ENCODE measurements around the gene MFAP2.
"Not testable (repeated sequence)": the region's sequence is repeated elsewhere in the genome, so short reads cannot be mapped to it uniquely, and the experiment has no call there.

MFAP2 gene

GRCh38 chr1:16978567-16979474, 1.6 kb downstream of the MFAP2 start:
- DNase-seq, result no peak

GRCh38 chr1:16978139-16978538, 2.3 kb downstream of the MFAP2 start:
- DNase-seq, result no peak

- DNase-seq, result no peak
Measured at GRCh38 chr1:16977377-16977776, 3.0 kb downstream of the MFAP2 start.

GRCh38 chr1:16976966-16977365, 3.5 kb downstream of the MFAP2 start:
- no peak for DNase-seq

- DNase-seq, result no peak
Measured at GRCh38 chr1:16975838-16976237, 4.6 kb downstream of the MFAP2 start.

- DNase-seq, result no peak
Measured at GRCh38 chr1:16975211-16975610, 5.2 kb downstream of the MFAP2 start.

GRCh38 chr1:16973215-16973614, 7.2 kb downstream of the MFAP2 start:
- no peak for DNase-seq

- no peak for DNase-seq
Measured at GRCh38 chr1:16972189-16972895, 8.1 kb downstream of the MFAP2 start.

- DNase-seq, result no peak
Measured at GRCh38 chr1:16971341-16972188, 8.9 kb downstream of the MFAP2 start.

- no peak for DNase-seq
Measured at GRCh38 chr1:16970132-16970910, 10.1 kb downstream of the MFAP2 start.

GRCh38 chr1:16969651-16970050, 10.8 kb downstream of the MFAP2 start:
- DNase-seq, result no peak

- no peak for DNase-seq
Measured at GRCh38 chr1:16969057-16969611, 11.3 kb downstream of the MFAP2 start.

GRCh38 chr1:16968372-16968771, 12.0 kb downstream of the MFAP2 start:
- DNase-seq, result no peak

GRCh38 chr1:16967962-16968361, 12.5 kb downstream of the MFAP2 start:
- DNase-seq, result no peak

- no peak for DNase-seq
Measured at GRCh38 chr1:16967095-16967575, 13.3 kb downstream of the MFAP2 start.

- no peak for DNase-seq
Measured at GRCh38 chr1:16966282-16966681, 14.1 kb downstream of the MFAP2 start.

- no peak for DNase-seq
Measured at GRCh38 chr1:16965486-16966067, 14.8 kb downstream of the MFAP2 start.

- not testable (repeated sequence) for DNase-seq
Measured at GRCh38 chr1:16964169-16964568, 16.3 kb downstream of the MFAP2 start.

GRCh38 chr1:16961297-16962133, 18.9 kb downstream of the MFAP2 start:
- no peak for DNase-seq

GRCh38 chr1:16960560-16961296, 19.7 kb downstream of the MFAP2 start:
- peak; percentile 65 for DNase-seq

Data from NCI-H526 treated with DMSO at 0.1 percent for 48 hours (cell line).